ENCODE data around the gene NCAN.
"Not testable (repeated sequence)": the region's sequence is repeated elsewhere in the genome, so short reads cannot be mapped to it uniquely, and the experiment has no call there.

Gene NCAN

GRCh38 chr19:19205416-19206410 lies 6.0 kb upstream of the NCAN start:
- H3K27me3 Mint-ChIP-seq (ENCODE audit: low read depth): peaks cover 2% of the 10 kb centered on the region
- peaks cover 11% of the 10 kb centered on the region for H3K9me3 Mint-ChIP-seq
- H3K4me3 Mint-ChIP-seq: no peak overlapping the region
- DNase-seq (ENCODE audit: low spot score): no peak
- no peak overlapping the region for H3K27ac Mint-ChIP-seq
- peaks cover 21% of the 10 kb centered on the region for H3K36me3 Mint-ChIP-seq (ENCODE audit: low read depth)
- peaks cover 26% of the 10 kb centered on the region for H3K4me1 Mint-ChIP-seq (ENCODE audit: low read depth)

- Mint-ChIP-seq H3K9me3 (peaks cover 11% of the 10 kb centered on the region), H3K27me3 (ENCODE audit: low read depth) (peaks cover 9% of the 10 kb centered on the region), H3K4me1 (ENCODE audit: low read depth) (peaks cover 26% of the 10 kb centered on the region), H3K27ac (peak overlapping the region; percentile 86), H3K4me3 (peak overlapping the region; percentile 41), H3K36me3 (ENCODE audit: low read depth) (peaks cover 18% of the 10 kb centered on the region)
- no peak for DNase-seq (ENCODE audit: low spot score)
Observed at GRCh38 chr19:19206938-19207337, 4.8 kb upstream of the NCAN start.

GRCh38 chr19:19207637-19208572 lies 3.9 kb upstream of the NCAN start:
- no peak for DNase-seq (ENCODE audit: low spot score)
- Mint-ChIP-seq H3K27me3 (ENCODE audit: low read depth) (peaks cover 13% of the 10 kb centered on the region), H3K4me3 (peak overlapping the region; percentile 41), H3K4me1 (ENCODE audit: low read depth) (peaks cover 21% of the 10 kb centered on the region), H3K27ac (peak overlapping the region; percentile 86), H3K36me3 (ENCODE audit: low read depth) (peaks cover 9% of the 10 kb centered on the region), H3K9me3 (peaks cover 11% of the 10 kb centered on the region)

- DNase-seq (ENCODE audit: low spot score): no peak
- H3K9me3 Mint-ChIP-seq: peaks cover 11% of the 10 kb centered on the region
- peaks cover 26% of the 10 kb centered on the region for H3K27me3 Mint-ChIP-seq (ENCODE audit: low read depth)
- H3K36me3 Mint-ChIP-seq (ENCODE audit: low read depth): peaks cover 6% of the 10 kb centered on the region
- no peak overlapping the region for H3K4me3 Mint-ChIP-seq
- peak overlapping the region; percentile 23 for H3K27ac Mint-ChIP-seq
- peaks cover 16% of the 10 kb centered on the region for H3K4me1 Mint-ChIP-seq (ENCODE audit: low read depth)
Observed at GRCh38 chr19:19209372-19209771, 2.4 kb upstream of the NCAN start.

- Mint-ChIP-seq H3K27ac (no peak overlapping the region), H3K4me1 (ENCODE audit: low read depth) (peaks cover under 1% of the 10 kb centered on the region), H3K4me3 (no peak overlapping the region), H3K36me3 (ENCODE audit: low read depth) (no peaks in the 10 kb centered on the region), H3K9me3 (peaks cover 4% of the 10 kb centered on the region), H3K27me3 (ENCODE audit: low read depth) (peaks cover 29% of the 10 kb centered on the region)
- DNase-seq (ENCODE audit: low spot score): no peak
Observed at GRCh38 chr19:19212916-19213315, 1.2 kb downstream of the NCAN start.

GRCh38 chr19:19213426-19214158 lies 1.8 kb downstream of the NCAN start:
- H3K9me3 Mint-ChIP-seq: peaks cover 4% of the 10 kb centered on the region

GRCh38 chr19:19214159-19214490 lies 2.4 kb downstream of the NCAN start:
- peaks cover 29% of the 10 kb centered on the region for H3K27me3 Mint-ChIP-seq (ENCODE audit: low read depth)
- H3K36me3 Mint-ChIP-seq (ENCODE audit: low read depth): no peaks in the 10 kb centered on the region
- H3K27ac Mint-ChIP-seq: no peak overlapping the region
- H3K4me3 Mint-ChIP-seq: no peak overlapping the region
- H3K9me3 Mint-ChIP-seq: peaks cover 4% of the 10 kb centered on the region
- no peak for DNase-seq (ENCODE audit: low spot score)
- no peaks in the 10 kb centered on the region for H3K4me1 Mint-ChIP-seq (ENCODE audit: low read depth)

More at GRCh38 chr19:19213426-19214158, 1.8 kb downstream of the NCAN start:
- Mint-ChIP-seq H3K36me3 (ENCODE audit: low read depth) (no peaks in the 10 kb centered on the region), H3K27ac (no peak overlapping the region), H3K4me3 (no peak overlapping the region), H3K4me1 (ENCODE audit: low read depth) (no peaks in the 10 kb centered on the region), H3K27me3 (ENCODE audit: low read depth) (peaks cover 29% of the 10 kb centered on the region)
- DNase-seq (ENCODE audit: low spot score): no peak

- Mint-ChIP-seq H3K27ac (no peak overlapping the region), H3K9me3 (peaks cover 4% of the 10 kb centered on the region), H3K4me3 (no peak overlapping the region), H3K36me3 (ENCODE audit: low read depth) (no peaks in the 10 kb centered on the region), H3K4me1 (ENCODE audit: low read depth) (no peaks in the 10 kb centered on the region), H3K27me3 (ENCODE audit: low read depth) (peaks cover 29% of the 10 kb centered on the region)
- DNase-seq (ENCODE audit: low spot score): no peak
Observed at GRCh38 chr19:19214892-19215291, 3.1 kb downstream of the NCAN start.

GRCh38 chr19:19215792-19216191 lies 4.0 kb downstream of the NCAN start:
- Mint-ChIP-seq H3K27ac (no peak overlapping the region), H3K9me3 (peaks cover 4% of the 10 kb centered on the region), H3K4me1 (ENCODE audit: low read depth) (no peaks in the 10 kb centered on the region), H3K4me3 (no peak overlapping the region), H3K27me3 (ENCODE audit: low read depth) (peaks cover 28% of the 10 kb centered on the region), H3K36me3 (ENCODE audit: low read depth) (no peaks in the 10 kb centered on the region)
- no peak for DNase-seq (ENCODE audit: low spot score)

GRCh38 chr19:19217099-19217498 lies 5.3 kb downstream of the NCAN start:
- DNase-seq (ENCODE audit: low spot score): no peak
- no peaks in the 10 kb centered on the region for H3K36me3 Mint-ChIP-seq (ENCODE audit: low read depth)
- no peak overlapping the region for H3K4me3 Mint-ChIP-seq
- peaks cover 4% of the 10 kb centered on the region for H3K9me3 Mint-ChIP-seq
- H3K27ac Mint-ChIP-seq: no peak overlapping the region
- H3K27me3 Mint-ChIP-seq (ENCODE audit: low read depth): peaks cover 19% of the 10 kb centered on the region
- H3K4me1 Mint-ChIP-seq (ENCODE audit: low read depth): no peaks in the 10 kb centered on the region

GRCh38 chr19:19218911-19219310 lies 7.2 kb downstream of the NCAN start:
- H3K27ac Mint-ChIP-seq: no peak overlapping the region
- no peaks in the 10 kb centered on the region for H3K4me1 Mint-ChIP-seq (ENCODE audit: low read depth)
- H3K9me3 Mint-ChIP-seq: peaks cover 4% of the 10 kb centered on the region
- no peak overlapping the region for H3K4me3 Mint-ChIP-seq
- H3K27me3 Mint-ChIP-seq (ENCODE audit: low read depth): peaks cover 13% of the 10 kb centered on the region
- H3K36me3 Mint-ChIP-seq (ENCODE audit: low read depth): no peaks in the 10 kb centered on the region
- DNase-seq (ENCODE audit: low spot score): no peak

- H3K9me3 Mint-ChIP-seq; H3K4me1 Mint-ChIP-seq (ENCODE audit: low read depth); H3K36me3 Mint-ChIP-seq (ENCODE audit: low read depth); DNase-seq (ENCODE audit: low spot score); H3K27me3 Mint-ChIP-seq (ENCODE audit: low read depth); H3K4me3 Mint-ChIP-seq; H3K27ac Mint-ChIP-seq: not testable (repeated sequence)
Observed at GRCh38 chr19:19221000-19221399, 9.2 kb downstream of the NCAN start.

- H3K4me3 Mint-ChIP-seq: no peak overlapping the region
- no peaks in the 10 kb centered on the region for H3K9me3 Mint-ChIP-seq
Observed at GRCh38 chr19:19223060-19223459, 11.3 kb downstream of the NCAN start.

More at GRCh38 chr19:19223060-19223459, 11.3 kb downstream of the NCAN start:
- Mint-ChIP-seq H3K4me1 (ENCODE audit: low read depth) (peaks cover 4% of the 10 kb centered on the region), H3K36me3 (ENCODE audit: low read depth) (no peaks in the 10 kb centered on the region), H3K27me3 (ENCODE audit: low read depth) (peaks cover 7% of the 10 kb centered on the region), H3K27ac (no peak overlapping the region)
- DNase-seq (ENCODE audit: low spot score): no peak
